ENCODE results near the gene SDCCAG8. TPM values are rescaled to one million over a fixed set of nuclear protein-coding genes. Genes with fewer than 3 reads are reported as not detected.

SDCCAG8 gene
- total and polyA plus RNA-seq, 2 experiments from 2014 or later, result 23.3 to 38.5 TPM

- no peak overlapping the region for H3K27ac ChIP-seq
- no peak for DNase-seq (ENCODE audit: low read depth in 1 of 2, low spot score in 1 of 2)
- H3K27me3 ChIP-seq, result no peaks in the 10 kb centered on the region
- H3K36me3 ChIP-seq, result peaks cover 4% of the 10 kb centered on the region
- no peaks in the 10 kb centered on the region for H3K4me1 ChIP-seq (ENCODE audit: low read depth)
- no peak for TF ChIP-seq CTCF (IDR thresholded peaks at IDR 0.05; ENCODE audit: low read depth, low read length)
- no peak overlapping the region for H3K4me3 ChIP-seq
- no peaks in the 10 kb centered on the region for H3K9me3 ChIP-seq (ENCODE audit: low read depth)
Observed at GRCh38 chr1:243281672-243282071, 25.8 kb downstream of the SDCCAG8 start.

- DNase-seq (ENCODE audit: low read depth in 1 of 2, low spot score in 1 of 2), result no peak
- Histone ChIP-seq H3K36me3 (peaks cover 4% of the 10 kb centered on the region), H3K9me3 (ENCODE audit: low read depth) (no peaks in the 10 kb centered on the region), H3K27ac (no peak overlapping the region), H3K4me1 (ENCODE audit: low read depth) (no peaks in the 10 kb centered on the region), H3K4me3 (no peak overlapping the region), H3K27me3 (no peaks in the 10 kb centered on the region)
- no peak for TF ChIP-seq CTCF (IDR thresholded peaks at IDR 0.05; ENCODE audit: low read depth, low read length)
Observed at GRCh38 chr1:243286409-243287122, 30.7 kb downstream of the SDCCAG8 start.

GRCh38 chr1:243287123-243287460, 31.3 kb downstream of the SDCCAG8 start:
- H3K4me3 ChIP-seq, result no peak overlapping the region
- H3K27me3 ChIP-seq, result no peaks in the 10 kb centered on the region
- H3K9me3 ChIP-seq (ENCODE audit: low read depth), result no peaks in the 10 kb centered on the region
- H3K36me3 ChIP-seq, result peaks cover 4% of the 10 kb centered on the region
- H3K4me1 ChIP-seq (ENCODE audit: low read depth), result no peaks in the 10 kb centered on the region
- no peak overlapping the region for H3K27ac ChIP-seq
- peak in 1 of 2 donors; percentile 34 for DNase-seq (ENCODE audit: low read depth in 1 of 2, low spot score in 1 of 2)
- no peak for TF ChIP-seq CTCF (IDR thresholded peaks at IDR 0.05; ENCODE audit: low read depth, low read length)

GRCh38 chr1:243287652-243288051, 31.8 kb downstream of the SDCCAG8 start:
- Histone ChIP-seq H3K36me3 (no peaks in the 10 kb centered on the region), H3K27me3 (no peaks in the 10 kb centered on the region), H3K4me1 (ENCODE audit: low read depth) (no peaks in the 10 kb centered on the region), H3K27ac (no peak overlapping the region), H3K9me3 (ENCODE audit: low read depth) (no peaks in the 10 kb centered on the region), H3K4me3 (no peak overlapping the region)
- peak in 1 of 2 donors; percentile 84 for DNase-seq (ENCODE audit: low read depth in 1 of 2, low spot score in 1 of 2)
- TF ChIP-seq CTCF (IDR thresholded peaks at IDR 0.05; ENCODE audit: low read depth, low read length), result no peak

GRCh38 chr1:243288062-243288461, 32.2 kb downstream of the SDCCAG8 start:
- DNase-seq (ENCODE audit: low read depth in 1 of 2, low spot score in 1 of 2), result no peak

More at GRCh38 chr1:243288062-243288461, 32.2 kb downstream of the SDCCAG8 start:
- H3K36me3 ChIP-seq, result peaks cover 3% of the 10 kb centered on the region
- H3K9me3 ChIP-seq (ENCODE audit: low read depth), result no peaks in the 10 kb centered on the region
- H3K4me1 ChIP-seq (ENCODE audit: low read depth), result no peaks in the 10 kb centered on the region
- TF ChIP-seq CTCF (IDR thresholded peaks at IDR 0.05; ENCODE audit: low read depth, low read length), result no peak
- no peaks in the 10 kb centered on the region for H3K27me3 ChIP-seq
- H3K4me3 ChIP-seq, result no peak overlapping the region
- H3K27ac ChIP-seq, result no peak overlapping the region
